C1 segment of cervical spinal cord (tissue), 14 donors: Measurements from ENCODE around the gene OPHN1.
"Not testable (repeated sequence)": the region's sequence is repeated elsewhere in the genome, so short reads cannot be mapped to it uniquely, and the experiment has no call there.

Experiments
- DNase-seq, 14 donors: peaks; one replicate each; lab custom pipeline; 2025; lab: John Stamatoyannopoulos, UW

The OPHN1 gene

GRCh38 chrX:68070119-68070518 is 363.2 kb downstream of the OPHN1 start:
- DNase-seq = not testable (repeated sequence)

GRCh38 chrX:68061206-68061535 is 372.1 kb downstream of the OPHN1 start:
- no peak for DNase-seq

- no peak for DNase-seq
Measured at GRCh38 chrX:68060506-68061205, 372.6 kb downstream of the OPHN1 start.

- no peak for DNase-seq
Measured at GRCh38 chrX:68059469-68059868, 373.8 kb downstream of the OPHN1 start.

- DNase-seq = no peak
Measured at GRCh38 chrX:68049466-68049865, 383.8 kb downstream of the OPHN1 start.

GRCh38 chrX:68048774-68049173 is 384.5 kb downstream of the OPHN1 start:
- DNase-seq = no peak

GRCh38 chrX:68045008-68045577 is 388.2 kb downstream of the OPHN1 start:
- DNase-seq = no peak

- no peak for DNase-seq
Measured at GRCh38 chrX:68043713-68044438, 389.4 kb downstream of the OPHN1 start.

- no peak for DNase-seq
Measured at GRCh38 chrX:68041110-68041509, 392.2 kb downstream of the OPHN1 start.

- DNase-seq = no peak
Measured at GRCh38 chrX:68018248-68019203, 414.8 kb downstream of the OPHN1 start.

GRCh38 chrX:67998540-67998939 is 434.8 kb downstream of the OPHN1 start:
- DNase-seq = no peak
